MM.1S (cell line): ENCODE results near the gene CADPS.

ENCODE experiments used
- DNase-seq: peaks from one replicate; pipeline ENCODE4 v3.0.0-alpha.2; 2015
- H2AFZ ChIP-seq: fragments of 300-600 bp; sonication (generic); 2 replicates; pipeline ENCODE4 v1.6.0; 2016; ENCODE audit warnings: antibody characterized with exemption, low read length
- H3F3A ChIP-seq: fragments of 300-600 bp; sonication (generic); 2 replicates; pipeline ENCODE4 v1.6.1; 2016; ENCODE audit warnings: mild to moderate bottlenecking, antibody characterized with exemption, low read length, moderate library complexity, mixed read lengths; ENCODE audit not compliant: insufficient read depth
- H3K27ac ChIP-seq: fragments of 300-600 bp; sonication (generic); 2 replicates; pipeline ENCODE4 v1.5.1; 2016; ENCODE audit warnings: mild to moderate bottlenecking, low read length
- H3K27me3 ChIP-seq: fragments of 300-600 bp; sonication (generic); replicated peaks from 2 replicates; pipeline ENCODE4 v1.6.0; 2016; ENCODE audit warnings: low read length; ENCODE audit not compliant: insufficient read depth
- H3K36me3 ChIP-seq: fragments of 300-600 bp; sonication (generic); replicated peaks from 2 replicates; pipeline ENCODE4 v1.6.1; 2016; ENCODE audit warnings: mild to moderate bottlenecking, low read length, mixed read lengths; ENCODE audit not compliant: insufficient read depth
- H3K4me1 ChIP-seq: fragments of 300-600 bp; sonication (generic); 2 replicates; pipeline ENCODE4 v1.6.1; 2016; ENCODE audit warnings: low read length, mixed read lengths
- H3K4me2 ChIP-seq: fragments of 300-600 bp; sonication (generic); 2 replicates; pipeline ENCODE4 v1.6.0; 2016; ENCODE audit warnings: low read depth, low read length
- H3K4me3 ChIP-seq: fragments of 300-600 bp; sonication (generic); 2 replicates; pipeline ENCODE4 v1.5.1; 2016; ENCODE audit warnings: low read length, mixed read lengths
- H3K79me2 ChIP-seq: fragments of 300-600 bp; sonication (generic); 2 replicates; pipeline ENCODE4 v1.6.1; 2016; ENCODE audit warnings: mixed run types, low read length, mixed read lengths
- H3K9ac ChIP-seq: fragments of 300-600 bp; sonication (generic); 2 replicates; pipeline ENCODE4 v1.6.1; 2016; ENCODE audit warnings: low read length, mixed read lengths
- H3K9me2 ChIP-seq: fragments of 300-600 bp; sonication (generic); replicated peaks from 2 replicates; pipeline ENCODE4 v1.6.1; 2016; ENCODE audit warnings: mild to moderate bottlenecking, low read length, mixed read lengths; ENCODE audit not compliant: insufficient read depth
- H3K9me3 ChIP-seq: fragments of 300-600 bp; sonication (generic); replicated peaks from 2 replicates; pipeline ENCODE4 v1.6.1; 2016; ENCODE audit warnings: mild to moderate bottlenecking, low read length, mixed read lengths; ENCODE audit not compliant: insufficient read depth
- H4K20me1 ChIP-seq: fragments of 300-600 bp; sonication (generic); 2 replicates; pipeline ENCODE4 v1.6.1; 2016; ENCODE audit warnings: mild to moderate bottlenecking, low read length, moderate library complexity, mixed read lengths; ENCODE audit not compliant: insufficient read depth
- CTCF ChIP-seq: fragments of 300-600 bp; sonication (generic); IDR thresholded peaks from 2 replicates; pipeline ENCODE4 v1.5.1; 2016; ENCODE audit warnings: antibody characterized with exemption, low read length, mixed read lengths
- EZH2 ChIP-seq: fragments of 300-600 bp; sonication (generic); optimal IDR thresholded peaks from 2 replicates; pipeline ENCODE3; 2017; ENCODE audit warnings: low read depth, mild to moderate bottlenecking, antibody characterized with exemption, low read length, mixed read lengths
- EZH2phosphoT487 ChIP-seq: fragments of 300-600 bp; sonication (generic); IDR thresholded peaks from 2 replicates; pipeline ENCODE4 v1.6.1; 2018; ENCODE audit warnings: antibody characterized with exemption, low read length

CADPS gene

GRCh38 chr3:62805106-62805505, 70.1 kb downstream of the CADPS start:
- Histone ChIP-seq H3K9ac (no peak overlapping the region), H3K27me3 (no peaks in the 10 kb centered on the region), H3K9me2 (no peaks in the 10 kb centered on the region), H3K4me1 (no peaks in the 10 kb centered on the region), H3K9me3 (no peaks in the 10 kb centered on the region), H3F3A (no peaks in the 10 kb centered on the region), H3K27ac (no peak overlapping the region), H3K4me2 (no peak overlapping the region), H2AFZ (no peak overlapping the region), H3K79me2 (no peaks in the 10 kb centered on the region), H3K36me3 (no peaks in the 10 kb centered on the region), H3K4me3 (no peak overlapping the region), H4K20me1 (no peaks in the 10 kb centered on the region)
- TF ChIP-seq CTCF = no peak
- TF ChIP-seq EZH2phosphoT487 = no peak
- no peak for TF ChIP-seq EZH2
- no peak for DNase-seq

GRCh38 chr3:62803276-62803675, 71.9 kb downstream of the CADPS start:
- Histone ChIP-seq H3K27me3 (no peaks in the 10 kb centered on the region), H3F3A (no peaks in the 10 kb centered on the region), H3K9me2 (no peaks in the 10 kb centered on the region), H4K20me1 (no peaks in the 10 kb centered on the region), H3K4me3 (no peak overlapping the region), H3K9ac (no peak overlapping the region), H3K36me3 (no peaks in the 10 kb centered on the region), H3K27ac (no peak overlapping the region), H3K9me3 (no peaks in the 10 kb centered on the region), H3K4me1 (no peaks in the 10 kb centered on the region), H2AFZ (no peak overlapping the region), H3K79me2 (no peaks in the 10 kb centered on the region), H3K4me2 (no peak overlapping the region)
- no peak for DNase-seq
- no peak for TF ChIP-seq EZH2
- no peak for TF ChIP-seq CTCF
- no peak for TF ChIP-seq EZH2phosphoT487

- Histone ChIP-seq H3K27ac (no peak overlapping the region), H3K9me2 (no peaks in the 10 kb centered on the region), H3K79me2 (no peaks in the 10 kb centered on the region), H2AFZ (no peak overlapping the region), H3K9me3 (no peaks in the 10 kb centered on the region), H3K36me3 (no peaks in the 10 kb centered on the region), H3K4me3 (no peak overlapping the region), H3K4me2 (no peak overlapping the region), H3K9ac (no peak overlapping the region), H3F3A (no peaks in the 10 kb centered on the region), H3K4me1 (peaks cover 6% of the 10 kb centered on the region; the same call in 1 of the 2 replicates), H3K27me3 (no peaks in the 10 kb centered on the region), H4K20me1 (no peaks in the 10 kb centered on the region)
- DNase-seq = no peak
- TF ChIP-seq EZH2phosphoT487 (no peak), CTCF (no peak), EZH2 (no peak)
Observed at GRCh38 chr3:62798000-62798399, 77.2 kb downstream of the CADPS start.
